Esophagus muscularis mucosa (tissue), 4 donors: Measurements from ENCODE around the gene RPS6KA5.

Experiments
- CTCF ChIP-seq, 3 experiments: fragments of 200-600 bp in 2 of 3; fragments of 450-650 bp in 1 of 3; sonication (generic) in 2 of 3; IDR thresholded peaks; one replicate each; pipeline ENCODE4 v1.5.1; 2017 to 2019; ENCODE audit warnings: antibody characterized with exemption in 3 of 3, mild to moderate bottlenecking in 2 of 3, moderate library complexity in 1 of 3
- EP300 ChIP-seq: sonication (generic); formaldehyde crosslinking; IDR thresholded peaks from one replicate; pipeline ENCODE4 v1.6.1; 2017; ENCODE audit warnings: antibody characterized with exemption
- POLR2A ChIP-seq: fragments of 450-650 bp; IDR thresholded peaks from one replicate; pipeline ENCODE4 v1.6.1; 2017; ENCODE audit warnings: antibody characterized with exemption, moderate library complexity, mild to moderate bottlenecking, low read depth

GRCh38 chr14:90807060-90807459 lies 253.4 kb downstream of the RPS6KA5 start:
- TF ChIP-seq POLR2A (no peak), EP300 (no peak), CTCF (IDR thresholded peaks at IDR 0.05) (no peak)
